SK-N-SH (cell line): Measurements from ENCODE around the gene PGK1. TPM values are rescaled to one million over a fixed set of nuclear protein-coding genes. Genes with fewer than 3 reads are reported as not detected.
"Not testable (repeated sequence)": the region's sequence is repeated elsewhere in the genome, so short reads cannot be mapped to it uniquely, and the experiment has no call there.

ENCODE experiments used
- CTCF ChIA-PET: fragments of 300-600, 350-600 bp; formaldehyde crosslinking; extraction: SDS; loops from one replicate; lab custom pipeline; 2021; lab: Yijun Ruan, JAX
- POLR2A ChIA-PET: fragments of 350-600 bp; sonication (Branson Sonifier 250); formaldehyde crosslinking; extraction: SDS; loops from one replicate; lab custom pipeline; 2020; ENCODE audit warnings: antibody characterized with exemption, inconsistent platforms; lab: Yijun Ruan, JAX
- DNase-seq: peaks from one replicate; pipeline ENCODE4 v3.0.0; 2012
- H2AFZ ChIP-seq: fragments of 200-600 bp; sonication (generic); 2 replicates; pipeline ENCODE4 v1.8.1; 2016; ENCODE audit warnings: antibody characterized with exemption, mild to moderate bottlenecking, low read depth
- H3F3A ChIP-seq: fragments of 200-600 bp; sonication (generic); replicated peaks from 2 replicates; pipeline ENCODE3; 2016; ENCODE audit warnings: antibody characterized with exemption, mild to moderate bottlenecking; ENCODE audit not compliant: insufficient read depth
- H3K27ac ChIP-seq, 2 experiments: fragments of 200-500 bp in 1 of 2; fragments of 200-600 bp in 1 of 2; sonication (Bioruptor generic) in 1 of 2; sonication (generic), shearing (Covaris generic) in 1 of 2; 2 replicates each; pipeline versions ENCODE4 v1.5.1 to v1.6.1; 2014 to 2016; ENCODE audit warnings: low read depth in 2 of 2, inconsistent platforms in 1 of 2, low read length in 1 of 2, mild to moderate bottlenecking in 1 of 2, mixed read lengths in 1 of 2
- H3K27me3 ChIP-seq: fragments of 200-600 bp; sonication (generic), shearing (Covaris generic); 2 replicates; pipeline ENCODE4 v1.6.1; 2016; ENCODE audit warnings: mixed run types; ENCODE audit not compliant: insufficient read depth
- H3K36me3 ChIP-seq, 2 experiments: fragments of 200-500 bp in 1 of 2; fragments of 200-600 bp in 1 of 2; sonication (Bioruptor generic) in 1 of 2; sonication (generic) in 1 of 2; replicated peaks in 1 of 2; 2 replicates each; pipeline versions ENCODE3 to v1.5.1; 2014 to 2016; ENCODE audit warnings: low read length in 1 of 2, mild to moderate bottlenecking in 1 of 2; ENCODE audit not compliant: insufficient read depth in 2 of 2, control insufficient read depth in 1 of 2
- H3K4me1 ChIP-seq, 2 experiments: fragments of 200-500 bp in 1 of 2; fragments of 200-600 bp in 1 of 2; sonication (Bioruptor generic) in 1 of 2; sonication (generic), shearing (Covaris generic) in 1 of 2; 2 replicates each; pipeline versions ENCODE4 v1.5.1 to v1.6.1; 2014 to 2016; ENCODE audit warnings: low read depth in 1 of 2, low read length in 1 of 2, mixed run types in 1 of 2; ENCODE audit not compliant: insufficient read depth in 2 of 2, control insufficient read depth in 1 of 2
- H3K4me2 ChIP-seq: fragments of 200-600 bp; sonication (generic), shearing (Covaris generic); 2 replicates; pipeline ENCODE4 v1.6.1; 2017; ENCODE audit warnings: mixed run types
- H3K4me3 ChIP-seq, 2 experiments: fragments of 200-500 bp in 1 of 2; fragments of 200-600 bp in 1 of 2; sonication (Bioruptor generic) in 1 of 2; sonication (generic), shearing (Covaris generic) in 1 of 2; 2 replicates each; pipeline versions ENCODE4 v1.5.1 to v1.8.1; 2014 to 2016; ENCODE audit warnings: low read depth in 2 of 2, inconsistent platforms in 1 of 2, low read length in 1 of 2, mild to moderate bottlenecking in 1 of 2, mixed read lengths in 1 of 2, moderate library complexity in 1 of 2
- H3K79me2 ChIP-seq: fragments of 200-600 bp; sonication (generic); 2 replicates; pipeline ENCODE4 v1.8.1; 2017; ENCODE audit warnings: mild to moderate bottlenecking; ENCODE audit not compliant: insufficient read depth
- H3K9ac ChIP-seq: fragments of 200-600 bp; sonication (generic); 2 replicates; pipeline ENCODE4 v1.6.1; 2017; ENCODE audit warnings: mixed run types
- H3K9me2 ChIP-seq: fragments of 200-600 bp; sonication (generic); 2 replicates; pipeline ENCODE4 v1.6.1; 2017; ENCODE audit warnings: mixed run types
- H3K9me3 ChIP-seq: fragments of 200-600 bp; sonication (generic); 2 replicates; pipeline ENCODE4 v1.6.1; 2017; ENCODE audit warnings: mixed run types, mild to moderate bottlenecking, moderate library complexity
- H4K20me1 ChIP-seq: fragments of 200-600 bp; sonication (generic); 2 replicates; pipeline ENCODE4 v1.6.1; 2017; ENCODE audit warnings: mild to moderate bottlenecking, mixed run types; ENCODE audit not compliant: insufficient read depth
- EZH2phosphoT487 ChIP-seq: fragments of 200-600 bp; sonication (generic); IDR thresholded peaks from 2 replicates; pipeline ENCODE4 v1.6.1; 2017; ENCODE audit warnings: low read depth, mixed run types, mild to moderate bottlenecking, antibody characterized with exemption, moderate library complexity, borderline replicate concordance
- GABPA ChIP-seq: IDR thresholded peaks from 2 replicates; pipeline ENCODE4 v1.4.0; 2012; ENCODE audit warnings: low read depth, mild to moderate bottlenecking
- JUND ChIP-seq: IDR thresholded peaks from 2 replicates; pipeline ENCODE4 v1.4.0; 2012
- NFIC ChIP-seq: IDR thresholded peaks from 2 replicates; pipeline ENCODE4 v1.4.0; 2012; ENCODE audit warnings: borderline replicate concordance
- RAD21 ChIP-seq: IDR thresholded peaks from 2 replicates; pipeline ENCODE4 v1.6.1; 2012; ENCODE audit warnings: mild to moderate bottlenecking, low read length
- TCF12 ChIP-seq: IDR thresholded peaks from 2 replicates; pipeline ENCODE4 v1.4.0; 2012
- TEAD4 ChIP-seq: IDR thresholded peaks from 2 replicates; pipeline ENCODE4 v1.4.0; 2012; ENCODE audit warnings: mild to moderate bottlenecking, borderline replicate concordance; ENCODE audit not compliant: insufficient read depth
- WGBS: methylation state at CpG from one replicate; pipeline ENCODE4 v1.1.6; 2017; ENCODE audit warnings: low lambda C conversion rate; 5-methylcytosine and 5-hydroxymethylcytosine counted together
- polyA plus RNA-seq, 3 experiments: library from polyadenylated mRNA; depleted of rRNA; stranded (reverse); fragments of >200 nt; gene quantifications; 2 replicates each; pipeline ENCODE4 v1.2.3, GENCODE V29; 2012
- TF ChIP-seq, protein P1 (sequence below): IDR thresholded peaks from 2 replicates; pipeline ENCODE4; 2012

PGK1 gene
- polyA plus RNA-seq, 1 of the 3 experiments (the other 2 are of a cell fraction), result 260 TPM

- no peak for TF ChIP-seq EZH2phosphoT487
- TF ChIP-seq, protein P1, sequence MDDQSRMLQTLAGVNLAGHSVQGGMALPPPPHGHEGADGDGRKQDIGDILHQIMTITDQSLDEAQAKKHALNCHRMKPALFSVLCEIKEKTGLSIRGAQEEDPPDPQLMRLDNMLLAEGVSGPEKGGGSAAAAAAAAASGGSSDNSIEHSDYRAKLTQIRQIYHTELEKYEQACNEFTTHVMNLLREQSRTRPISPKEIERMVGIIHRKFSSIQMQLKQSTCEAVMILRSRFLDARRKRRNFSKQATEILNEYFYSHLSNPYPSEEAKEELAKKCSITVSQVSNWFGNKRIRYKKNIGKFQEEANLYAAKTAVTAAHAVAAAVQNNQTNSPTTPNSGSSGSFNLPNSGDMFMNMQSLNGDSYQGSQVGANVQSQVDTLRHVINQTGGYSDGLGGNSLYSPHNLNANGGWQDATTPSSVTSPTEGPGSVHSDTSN, result no peak
- TF ChIP-seq GABPA, result no peak
- no peak for TF ChIP-seq TEAD4
- no peak for TF ChIP-seq JUND
- TF ChIP-seq, all 33 proteins: peak for 0
Observed at GRCh38 chrX:78071331-78071730, 32.7 kb upstream of the PGK1 start (continued).

GRCh38 chrX:78073147-78074077 is 30.6 kb upstream of the PGK1 start:
- H3K4me1 ChIP-seq, H3K9ac ChIP-seq, H3K79me2 ChIP-seq, POLR2A ChIA-PET, H3F3A ChIP-seq, H3K4me3 ChIP-seq, H2AFZ ChIP-seq, H4K20me1 ChIP-seq, DNase-seq, H3K9me3 ChIP-seq, H3K4me2 ChIP-seq, CTCF ChIA-PET, H3K27ac ChIP-seq, H3K9me2 ChIP-seq, H3K27me3 ChIP-seq, H3K36me3 ChIP-seq: not testable (repeated sequence)
- WGBS, result 49% methylated on average over 14 of the region's 14 CpGs

DNA sequence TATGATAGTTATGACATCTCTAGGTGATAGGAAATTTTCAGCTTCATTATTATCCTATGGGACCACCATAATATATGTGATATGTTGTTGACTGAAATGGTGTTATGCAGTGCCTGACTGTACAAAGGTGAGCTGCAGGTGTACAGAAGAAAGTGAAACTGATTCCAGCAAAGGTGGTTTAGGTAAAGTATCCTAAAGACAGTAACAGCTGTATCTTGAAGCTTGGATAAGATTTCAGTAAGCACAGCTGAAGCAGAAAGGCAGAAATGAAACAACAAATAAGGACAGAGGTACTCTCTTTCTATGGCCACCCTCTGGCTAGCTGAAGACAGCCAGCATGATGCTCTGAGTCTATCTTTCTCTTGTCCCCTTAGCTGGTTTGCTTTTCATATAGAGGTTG is 30.0 kb upstream of the PGK1 start:
- no peaks in the 10 kb centered on the region for H3F3A ChIP-seq
- H3K9ac ChIP-seq, result no peak overlapping the region
- H4K20me1 ChIP-seq, result no peaks in the 10 kb centered on the region
- no peaks in the 10 kb centered on the region for H3K4me1 ChIP-seq
- DNase-seq, result no peak
- H2AFZ ChIP-seq, result no peak overlapping the region
- ChIA-PET CTCF (interaction anchor here (0.7 kb wide), 1 partner anchor 12 kb away, joined by 4 read pairs; no protein-coding TSS in a partner anchor), POLR2A (no interaction called here)
- no peak overlapping the region for H3K4me3 ChIP-seq
- H3K79me2 ChIP-seq, result no peaks in the 10 kb centered on the region
- no peaks in the 10 kb centered on the region for H3K9me2 ChIP-seq
- no peak overlapping the region for H3K4me2 ChIP-seq
- H3K27ac ChIP-seq, result no peak overlapping the region
- TF ChIP-seq TCF12, result no peak
- H3K36me3 ChIP-seq, result no peaks in the 10 kb centered on the region
- no peaks in the 10 kb centered on the region for H3K27me3 ChIP-seq
- peaks cover 3% of the 10 kb centered on the region; the same call in 1 of the 2 replicates for H3K9me3 ChIP-seq

DNA sequence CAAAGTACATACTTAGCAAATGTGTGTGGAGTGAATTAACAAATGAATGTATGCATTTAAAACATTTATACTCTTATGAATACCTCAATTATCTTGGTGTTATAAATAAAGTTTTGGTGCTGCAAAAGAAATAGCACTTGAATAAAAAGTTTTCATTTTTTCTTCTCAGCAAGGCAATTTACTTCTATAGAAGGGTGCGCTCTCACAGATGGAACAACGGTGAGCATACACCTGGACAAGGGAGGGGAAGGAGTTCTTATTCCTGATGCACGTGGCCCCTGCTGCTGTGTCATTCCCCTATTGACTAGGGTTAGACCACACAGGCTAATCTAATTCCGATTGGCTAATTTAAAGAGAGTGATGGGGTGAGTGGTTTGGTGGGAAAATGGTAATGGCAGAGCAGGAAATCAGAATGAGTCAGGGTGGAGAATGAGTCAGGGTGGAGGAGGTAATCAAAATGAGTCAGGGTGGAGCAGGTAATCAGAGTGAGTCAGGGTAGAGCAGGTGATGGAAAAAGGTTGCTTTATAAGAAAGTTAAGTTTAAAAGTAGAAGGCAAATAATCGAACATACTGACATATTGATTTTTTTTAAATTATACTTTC is 28.2 kb upstream of the PGK1 start:
- no peaks in the 10 kb centered on the region for H3K9me3 ChIP-seq
- no peaks in the 10 kb centered on the region for H4K20me1 ChIP-seq
- H3K4me2 ChIP-seq, result no peak overlapping the region
- no peak for DNase-seq
- TF ChIP-seq NFIC, result no peak
- no peak for TF ChIP-seq RAD21
- H2AFZ ChIP-seq, result no peak overlapping the region
- H3F3A ChIP-seq, result no peaks in the 10 kb centered on the region
- WGBS, result 31% methylated on average over 5 of the region's 5 CpGs
- H3K9ac ChIP-seq, result no peak overlapping the region
- no peak overlapping the region for H3K27ac ChIP-seq
- H3K4me1 ChIP-seq, result no peaks in the 10 kb centered on the region
- ChIA-PET POLR2A (no interaction called here), CTCF (no interaction called here)
- H3K9me2 ChIP-seq, result no peaks in the 10 kb centered on the region
- H3K36me3 ChIP-seq, result no peaks in the 10 kb centered on the region
- H3K4me3 ChIP-seq, result no peak overlapping the region
- H3K27me3 ChIP-seq, result no peaks in the 10 kb centered on the region
- no peaks in the 10 kb centered on the region for H3K79me2 ChIP-seq

- DNase-seq, H3K4me2 ChIP-seq, CTCF ChIA-PET, H3K4me1 ChIP-seq, H3K9me3 ChIP-seq, POLR2A ChIA-PET, H4K20me1 ChIP-seq, H2AFZ ChIP-seq, H3F3A ChIP-seq, H3K4me3 ChIP-seq, H3K9ac ChIP-seq, H3K79me2 ChIP-seq, H3K27ac ChIP-seq, H3K9me2 ChIP-seq, H3K27me3 ChIP-seq, H3K36me3 ChIP-seq: not testable (repeated sequence)
- WGBS, result 66% methylated on average over 6 of the region's 6 CpGs
Observed at GRCh38 chrX:78081413-78081812, 22.6 kb upstream of the PGK1 start.
